Astrocyte (in vitro differentiated cells and primary cell): ENCODE results near the gene STAB1. TPM values are rescaled to one million over a fixed set of nuclear protein-coding genes. Genes with fewer than 3 reads are reported as not detected.

Source experiments
- DNase-seq: peaks from one replicate; pipeline ENCODE4 v3.0.0-alpha.2; 2010; ENCODE audit warnings: low read depth
- FAIRE-seq: peaks from 2 replicates; lab custom pipeline; 2011; peaks lifted over from hg19 to GRCh38; lab: Jason Lieb, UNC
- H2AFZ ChIP-seq: 2 replicates; pipeline ENCODE4 v1.6.0; 2012; ENCODE audit warnings: low read depth, low read length, inconsistent platforms
- H3K27ac ChIP-seq: 2 replicates; pipeline ENCODE4 v1.5.1; 2011; ENCODE audit warnings: low read depth, low read length, inconsistent platforms
- H3K27me3 ChIP-seq: 2 replicates; pipeline ENCODE4 v1.6.0; 2011; ENCODE audit warnings: low read length, inconsistent platforms; ENCODE audit not compliant: insufficient read depth
- H3K36me3 ChIP-seq: 2 replicates; pipeline ENCODE4 v1.5.1; 2011; ENCODE audit warnings: low read length, inconsistent platforms; ENCODE audit not compliant: insufficient read depth
- H3K4me1 ChIP-seq: 2 replicates; pipeline ENCODE4 v1.5.1; 2011; ENCODE audit warnings: low read length, inconsistent platforms; ENCODE audit not compliant: insufficient read depth
- H3K4me2 ChIP-seq: 2 replicates; pipeline ENCODE4 v1.6.0; 2012; ENCODE audit warnings: low read length, inconsistent platforms
- H3K4me3 ChIP-seq: 2 replicates; pipeline ENCODE4 v1.5.1; 2011; ENCODE audit warnings: low read depth, mild to moderate bottlenecking, low read length, inconsistent platforms; ENCODE audit not compliant: insufficient read depth
- H3K79me2 ChIP-seq: 2 replicates; pipeline ENCODE4 v1.6.0; 2012; ENCODE audit warnings: mild to moderate bottlenecking, low read length, inconsistent platforms; ENCODE audit not compliant: insufficient read depth
- H3K9ac ChIP-seq: 2 replicates; pipeline ENCODE4 v1.6.0; 2012; ENCODE audit warnings: mild to moderate bottlenecking, low read length, inconsistent platforms
- H3K9me3 ChIP-seq: 2 replicates; pipeline ENCODE4 v1.5.1; 2012; ENCODE audit warnings: low read depth, mild to moderate bottlenecking, low read length, inconsistent platforms; ENCODE audit not compliant: insufficient read depth
- H4K20me1 ChIP-seq: 2 replicates; pipeline ENCODE4 v1.6.0; 2012; ENCODE audit warnings: low read length, inconsistent platforms; ENCODE audit not compliant: insufficient read depth
- H3K27ac Mint-ChIP-seq: one replicate; pipeline ENCODE4 v1.8.0; 2021; ENCODE audit warnings: mild to moderate bottlenecking, mixed read lengths; ENCODE audit not compliant: unreplicated experiment
- H3K27me3 Mint-ChIP-seq: one replicate; pipeline ENCODE4 v1.8.0; 2021; ENCODE audit warnings: low read depth, mixed read lengths; ENCODE audit not compliant: unreplicated experiment
- H3K36me3 Mint-ChIP-seq: one replicate; pipeline ENCODE4 v1.8.0; 2021; ENCODE audit warnings: low read depth, mixed read lengths; ENCODE audit not compliant: unreplicated experiment
- H3K4me1 Mint-ChIP-seq: one replicate; pipeline ENCODE4 v1.8.0; 2021; ENCODE audit warnings: low read depth, mixed read lengths; ENCODE audit not compliant: unreplicated experiment
- H3K4me3 Mint-ChIP-seq: one replicate; pipeline ENCODE4 v1.8.0; 2021; ENCODE audit warnings: mild to moderate bottlenecking, moderate library complexity, mixed read lengths; ENCODE audit not compliant: unreplicated experiment
- H3K9me3 Mint-ChIP-seq: one replicate; pipeline ENCODE4 v1.8.0; 2021; ENCODE audit warnings: mild to moderate bottlenecking, mixed read lengths; ENCODE audit not compliant: unreplicated experiment
- CTCF ChIP-seq: IDR thresholded peaks from 2 replicates; pipeline ENCODE4 v1.5.1; 2011; ENCODE audit warnings: low read depth, mild to moderate bottlenecking, inconsistent platforms, low read length, moderate library complexity; ENCODE audit not compliant: insufficient read depth
- EZH2 ChIP-seq: IDR thresholded peaks from 2 replicates; pipeline ENCODE4 v1.6.1; 2012; ENCODE audit warnings: mild to moderate bottlenecking, low read length, inconsistent platforms; ENCODE audit not compliant: insufficient read depth
- total RNA-seq: library from RNA; stranded (reverse); gene quantifications from 2 replicates; pipeline ENCODE4 v1.2.1, GENCODE V29; 2021

STAB1 gene
- total RNA-seq, 1 donor from 2014 or later, result 0.39 TPM

- H4K20me1 ChIP-seq, result peaks cover 31% of the 10 kb centered on the region
- H3K9ac ChIP-seq, result peak overlapping the region; percentile 91
- Mint-ChIP-seq H3K36me3 (peaks cover 8% of the 10 kb centered on the region), H3K27ac (peak overlapping the region; percentile 59), H3K4me3 (peak overlapping the region; percentile 89), H3K9me3 (no peaks in the 10 kb centered on the region), H3K27me3 (no peaks in the 10 kb centered on the region), H3K4me1 (peaks cover 19% of the 10 kb centered on the region)
- H3K79me2 ChIP-seq, result peaks cover 39% of the 10 kb centered on the region
- H3K9me3 ChIP-seq, result no peaks in the 10 kb centered on the region
- TF ChIP-seq CTCF (no peak), EZH2 (no peak)
- peak overlapping the region; percentile 50 for H3K27ac ChIP-seq
- FAIRE-seq (no peak), DNase-seq (no peak)
- H3K4me3 ChIP-seq, result peak overlapping the region; percentile 64
- peak overlapping the region; percentile 98 for H3K4me2 ChIP-seq
- no peaks in the 10 kb centered on the region for H3K27me3 ChIP-seq
- peak overlapping the region; percentile 93 for H2AFZ ChIP-seq
- peaks cover 18% of the 10 kb centered on the region for H3K36me3 ChIP-seq
- H3K4me1 ChIP-seq, result peaks cover 25% of the 10 kb centered on the region
Measured at GRCh38 chr3:52454938-52455282, 40.2 kb upstream of the STAB1 start.

GRCh38 chr3:52455283-52456168 is 39.6 kb upstream of the STAB1 start, which contains the start of gene NISCH:
Gene NISCH, plus strand, starts transcription at chr3:52455604. Its CDS starts 38 bp downstream, at chr3:52455642.
- Histone ChIP-seq H3K79me2 (peaks cover 39% of the 10 kb centered on the region), H4K20me1 (peaks cover 36% of the 10 kb centered on the region), H3K27ac (peak within 1 kb of the TSS; percentile 60), H3K9ac (peak within 1 kb of the TSS; percentile 91), H3K27me3 (no peaks in the 10 kb centered on the region), H3K9me3 (no peaks in the 10 kb centered on the region), H3K4me3 (peak within 1 kb of the TSS; percentile 78), H2AFZ (peak within 1 kb of the TSS; percentile 93), H3K4me2 (peak within 1 kb of the TSS; percentile 98), H3K4me1 (peaks cover 19% of the 10 kb centered on the region), H3K36me3 (peaks cover 20% of the 10 kb centered on the region)
- FAIRE-seq (no peak), DNase-seq (peak; percentile 22)
- H3K4me3 Mint-ChIP-seq, result peak within 1 kb of the TSS; percentile 95
- H3K9me3 Mint-ChIP-seq, result no peaks in the 10 kb centered on the region
- peak within 1 kb of the TSS; percentile 90 for H3K27ac Mint-ChIP-seq
- TF ChIP-seq CTCF, result no peak
- no peak for TF ChIP-seq EZH2
- peaks cover 21% of the 10 kb centered on the region for H3K4me1 Mint-ChIP-seq
- H3K27me3 Mint-ChIP-seq, result no peaks in the 10 kb centered on the region
- peaks cover 8% of the 10 kb centered on the region for H3K36me3 Mint-ChIP-seq
